ENCODE data around the gene POC1A.
"Not testable (repeated sequence)": the region's sequence is repeated elsewhere in the genome, so short reads cannot be mapped to it uniquely, and the experiment has no call there.

Gene POC1A

GRCh38 chr3:52044869-52045619, 109.2 kb downstream of the POC1A start:
- DNase-seq = no peak

- no peak for DNase-seq
Measured at GRCh38 chr3:52043750-52044149, 110.5 kb downstream of the POC1A start.

GRCh38 chr3:52043039-52043438, 111.2 kb downstream of the POC1A start:
- DNase-seq = not testable (repeated sequence)

GRCh38 chr3:52041118-52041731, 113.0 kb downstream of the POC1A start:
- DNase-seq = no peak

GRCh38 chr3:52040600-52040999, 113.6 kb downstream of the POC1A start:
- no peak for DNase-seq

- DNase-seq = no peak
Measured at GRCh38 chr3:52039846-52040245, 114.4 kb downstream of the POC1A start.

- DNase-seq = no peak
Measured at GRCh38 chr3:52039426-52039825, 114.8 kb downstream of the POC1A start.

GRCh38 chr3:52038227-52038626, 116.0 kb downstream of the POC1A start:
- DNase-seq = no peak

- no peak for DNase-seq
Measured at GRCh38 chr3:52037291-52037690, 116.9 kb downstream of the POC1A start.

- no peak for DNase-seq
Measured at GRCh38 chr3:52036829-52037228, 117.4 kb downstream of the POC1A start.

- no peak for DNase-seq
Measured at GRCh38 chr3:52036222-52036694, 118.0 kb downstream of the POC1A start.

GRCh38 chr3:52034651-52035050, 119.6 kb downstream of the POC1A start:
- no peak for DNase-seq

- no peak for DNase-seq
Measured at GRCh38 chr3:52034212-52034611, 120.0 kb downstream of the POC1A start.

GRCh38 chr3:52033748-52034147, 120.5 kb downstream of the POC1A start:
- DNase-seq = not testable (repeated sequence)

- no peak for DNase-seq
Measured at GRCh38 chr3:52032702-52033408, 121.4 kb downstream of the POC1A start.

GRCh38 chr3:52031896-52032295, 122.3 kb downstream of the POC1A start:
- no peak for DNase-seq

GRCh38 chr3:52030714-52031310, 123.4 kb downstream of the POC1A start:
- no peak for DNase-seq

GRCh38 chr3:52029535-52029934, 124.7 kb downstream of the POC1A start:
- DNase-seq = no peak

GRCh38 chr3:52029053-52029452, 125.2 kb downstream of the POC1A start:
- no peak for DNase-seq

GRCh38 chr3:52028572-52028971, 125.7 kb downstream of the POC1A start:
- DNase-seq = no peak

- no peak for DNase-seq
Measured at GRCh38 chr3:52026041-52026440, 128.2 kb downstream of the POC1A start.

- no peak for DNase-seq
Measured at GRCh38 chr3:52025453-52025852, 128.8 kb downstream of the POC1A start.

All from activated naive CD4-positive, alpha-beta T cell (primary cell).